NK-92 (cell line): ENCODE measurements around the gene GOLGA6L2.
"Not testable (repeated sequence)": the region's sequence is repeated elsewhere in the genome, so short reads cannot be mapped to it uniquely, and the experiment has no call there.

Source experiments
- DNase-seq: peaks from one replicate; lab custom pipeline; 2025; ENCODE audit not compliant: unreplicated experiment; lab: John Stamatoyannopoulos, UW

The GOLGA6L2 gene

DNA sequence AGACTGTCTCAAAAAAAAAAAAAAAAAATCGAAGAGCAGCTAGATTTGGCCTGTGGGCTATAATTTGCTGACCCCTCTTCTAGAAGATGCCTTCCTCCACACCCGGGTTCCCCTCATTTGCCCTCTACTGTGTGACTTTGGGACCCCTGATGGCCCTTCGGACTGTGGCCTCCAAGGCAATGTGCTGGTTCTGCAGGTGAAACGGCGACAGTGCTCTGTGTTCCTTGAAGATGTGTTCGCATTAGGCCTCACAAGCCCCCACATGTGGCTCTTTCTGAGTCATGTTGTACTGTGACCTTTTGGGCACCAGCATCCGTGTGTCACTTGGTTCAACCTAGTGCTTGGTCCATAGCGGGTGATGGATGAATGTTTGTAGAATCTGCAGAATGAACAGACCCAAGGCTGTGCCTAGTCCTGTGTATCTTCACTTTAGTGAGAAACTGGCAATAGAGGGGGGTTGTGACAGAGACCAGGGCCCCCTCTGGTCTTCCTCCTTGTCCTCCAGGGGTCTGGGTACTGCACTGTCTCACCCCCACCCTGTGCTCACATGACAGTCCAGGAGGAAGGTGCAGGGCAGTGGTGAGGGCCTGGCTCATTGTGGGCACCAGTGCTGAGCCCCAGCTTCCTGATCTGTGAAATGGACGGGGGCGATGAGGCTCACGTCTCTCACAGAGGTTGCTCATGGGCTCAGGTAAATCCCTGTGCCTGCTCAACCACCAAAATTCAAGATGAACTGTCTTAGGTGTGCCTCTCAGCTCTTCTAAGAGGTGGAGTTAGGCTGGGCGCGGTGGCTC, 22.7 kb downstream of the GOLGA6L2 start:
- no peak for DNase-seq

DNA sequence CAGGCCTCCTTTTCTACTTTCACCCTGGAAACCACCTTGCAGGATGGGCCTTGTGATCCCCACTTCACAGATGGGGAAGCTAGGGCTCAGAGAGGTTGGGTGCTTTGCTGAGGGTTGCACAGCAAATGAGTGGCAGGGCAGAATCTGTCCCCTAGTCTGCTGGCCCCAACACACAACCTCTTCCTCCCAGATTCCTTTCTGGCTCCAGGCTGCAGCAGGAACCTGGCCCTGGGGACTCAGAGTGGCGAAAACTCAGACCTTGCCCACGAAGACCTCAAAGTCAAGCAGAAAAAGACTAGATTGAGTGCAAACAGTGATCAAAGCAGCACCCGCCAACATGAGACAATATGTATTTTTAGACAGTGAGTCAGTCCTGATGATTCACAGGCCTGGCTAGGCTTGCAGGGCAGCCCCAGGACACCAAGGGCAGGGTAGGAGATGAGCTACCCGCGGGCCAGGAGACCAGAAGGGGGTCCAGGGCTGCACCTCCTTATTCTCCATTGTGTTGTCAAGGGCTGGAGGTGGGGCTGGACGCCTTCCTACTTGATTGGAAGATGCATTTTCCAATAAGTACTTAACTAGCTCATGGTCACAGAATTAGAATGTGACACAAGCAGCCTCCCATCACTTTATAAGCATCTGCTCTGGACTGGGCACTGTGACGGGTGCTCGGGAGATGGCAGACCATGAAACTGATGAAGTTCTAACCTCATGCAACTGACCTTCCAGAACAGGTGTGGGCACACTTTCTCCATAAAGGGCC, 23.9 kb downstream of the GOLGA6L2 start:
- DNase-seq: no peak

DNA sequence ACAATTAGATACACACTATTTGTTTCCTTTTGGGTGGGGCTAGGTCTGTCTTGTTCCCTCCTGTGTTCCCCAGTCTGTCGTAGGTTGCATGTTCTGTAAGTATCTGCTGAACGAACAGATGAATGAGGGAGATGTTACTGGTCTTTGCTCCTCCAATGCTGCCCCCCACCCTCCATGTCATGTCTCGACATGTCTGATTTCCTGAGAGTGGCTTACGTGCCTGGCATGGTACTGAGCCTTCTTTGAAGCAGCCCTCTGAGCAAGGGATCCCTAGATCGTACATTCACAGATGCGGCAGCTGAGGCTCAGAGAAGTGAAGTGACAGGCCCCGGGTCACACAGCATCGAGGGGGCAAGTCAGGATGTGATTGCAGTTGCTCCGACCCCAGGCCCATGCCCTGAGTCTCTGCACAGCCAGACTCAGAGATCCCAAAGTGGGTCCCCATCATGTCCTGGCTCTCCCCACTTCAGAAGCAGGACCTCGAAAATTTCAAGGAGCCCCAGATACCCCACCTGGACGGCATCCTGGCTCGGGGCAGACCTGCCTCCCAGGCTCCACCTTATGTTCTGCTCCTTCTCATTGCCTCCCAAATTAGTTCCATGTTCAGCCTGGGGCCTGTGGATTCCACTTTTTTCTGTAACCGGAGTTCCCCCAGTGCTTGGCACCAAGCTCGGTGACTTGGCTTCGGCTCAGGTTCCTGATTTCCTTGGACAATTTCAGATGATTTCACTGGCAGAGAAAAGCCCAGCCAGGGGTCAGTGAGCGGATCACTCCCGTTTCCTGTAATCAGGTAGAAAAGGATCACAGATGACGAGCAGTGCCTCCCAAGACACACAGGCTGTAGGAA, 24.7 kb downstream of the GOLGA6L2 start:
- no peak for DNase-seq

DNA sequence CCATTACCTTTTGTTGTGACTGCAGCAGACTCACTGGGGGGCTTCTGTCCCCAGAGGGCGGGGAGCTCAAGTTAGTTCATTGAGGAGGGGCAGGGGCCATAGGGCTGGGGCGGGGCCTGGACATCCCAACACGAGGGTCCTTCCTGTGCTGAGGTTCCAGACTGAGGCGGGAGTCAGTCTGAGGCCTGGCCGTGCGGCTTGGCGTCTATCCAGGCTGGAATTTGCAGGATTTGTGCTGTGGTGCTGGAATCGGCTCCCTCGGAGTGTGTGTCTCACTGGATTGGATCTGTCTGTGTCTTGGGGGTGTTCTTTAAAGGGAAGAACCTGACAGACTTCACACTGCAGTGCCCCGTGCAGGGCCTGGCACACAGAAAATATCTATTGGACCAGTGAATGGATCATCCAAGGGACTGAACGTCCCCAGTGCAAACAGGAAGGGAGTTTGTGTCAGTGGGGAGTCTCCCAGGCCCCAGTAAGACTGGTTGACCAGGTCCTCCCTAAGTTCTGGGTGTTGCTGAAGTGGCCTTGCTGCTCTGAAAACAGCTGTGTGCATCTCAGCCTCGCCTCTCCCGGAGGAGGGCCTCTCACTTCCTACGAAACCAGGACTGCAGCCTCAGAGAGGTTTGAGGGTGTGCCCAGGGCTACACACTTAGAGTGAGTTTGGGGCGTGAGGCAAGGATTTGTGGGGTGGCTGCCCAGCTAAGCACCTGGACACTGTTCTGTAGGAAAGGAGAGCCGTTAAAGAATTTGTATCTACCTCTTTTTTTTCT, 26.1 kb downstream of the GOLGA6L2 start:
- no peak for DNase-seq

DNA sequence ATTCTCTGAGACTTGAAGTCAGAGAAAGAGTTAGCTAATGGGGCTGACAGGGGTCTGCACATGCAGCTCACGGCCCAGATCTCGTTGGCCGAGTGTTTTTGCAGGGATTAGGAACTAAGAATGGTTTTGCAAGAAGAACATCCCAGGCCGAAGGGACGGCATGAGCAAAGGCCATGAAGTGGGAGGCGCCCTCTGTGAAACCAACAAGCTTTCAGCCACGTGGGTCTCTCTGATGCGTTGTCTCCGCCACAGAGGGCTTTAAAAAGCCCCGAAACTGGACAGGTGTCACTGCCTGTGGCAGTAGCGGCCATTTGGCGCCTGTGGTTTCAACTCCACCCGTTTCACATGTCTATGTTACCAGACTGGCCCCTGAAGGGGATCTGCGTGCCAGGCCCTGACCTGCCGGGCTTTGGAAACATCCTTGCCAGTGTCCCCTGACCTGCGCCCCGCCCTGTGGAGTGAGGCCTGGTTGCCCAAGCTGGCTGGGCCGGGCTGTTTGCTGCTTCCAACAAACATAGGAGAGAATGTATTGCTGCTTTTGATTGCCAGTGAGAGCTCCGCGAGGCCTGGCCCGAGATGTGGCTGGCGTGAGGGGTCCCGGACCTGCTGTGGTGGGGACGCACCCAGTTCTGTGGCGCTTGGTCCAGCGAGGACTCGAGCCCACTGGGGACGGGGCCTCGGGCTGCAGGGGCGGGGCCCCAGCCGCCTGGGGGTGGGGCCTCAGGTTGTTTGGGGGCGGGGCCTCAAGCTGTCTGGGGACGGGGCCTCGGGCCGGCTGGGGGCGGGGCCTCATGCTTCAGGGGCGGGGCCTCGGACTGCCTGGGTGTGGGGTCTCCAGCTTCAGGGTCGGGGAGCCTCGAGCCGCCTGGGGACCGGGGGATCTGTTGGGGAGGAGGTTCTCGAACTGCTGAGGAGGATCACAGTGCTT, 30.4 kb downstream of the GOLGA6L2 start:
- DNase-seq: no peak

DNA sequence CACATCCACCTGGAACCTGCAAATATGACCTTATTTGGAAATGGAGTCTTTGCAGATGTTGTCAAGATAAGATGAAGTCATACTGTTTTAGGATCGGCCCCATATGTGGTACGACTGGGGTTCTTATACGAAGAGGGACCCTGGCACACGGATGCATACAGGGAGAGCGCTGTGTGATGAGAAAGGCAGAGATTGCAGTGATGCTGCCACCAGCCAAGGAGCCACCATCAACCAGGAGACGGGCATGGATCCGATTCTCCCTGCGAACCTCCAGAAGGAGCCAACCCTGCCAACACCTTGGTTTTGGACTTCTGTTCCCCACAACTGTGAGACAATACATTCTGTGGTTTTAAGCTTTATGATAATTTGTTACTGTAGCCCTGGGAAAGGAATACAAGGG, 31.2 kb downstream of the GOLGA6L2 start:
- DNase-seq: not testable (repeated sequence)

DNA sequence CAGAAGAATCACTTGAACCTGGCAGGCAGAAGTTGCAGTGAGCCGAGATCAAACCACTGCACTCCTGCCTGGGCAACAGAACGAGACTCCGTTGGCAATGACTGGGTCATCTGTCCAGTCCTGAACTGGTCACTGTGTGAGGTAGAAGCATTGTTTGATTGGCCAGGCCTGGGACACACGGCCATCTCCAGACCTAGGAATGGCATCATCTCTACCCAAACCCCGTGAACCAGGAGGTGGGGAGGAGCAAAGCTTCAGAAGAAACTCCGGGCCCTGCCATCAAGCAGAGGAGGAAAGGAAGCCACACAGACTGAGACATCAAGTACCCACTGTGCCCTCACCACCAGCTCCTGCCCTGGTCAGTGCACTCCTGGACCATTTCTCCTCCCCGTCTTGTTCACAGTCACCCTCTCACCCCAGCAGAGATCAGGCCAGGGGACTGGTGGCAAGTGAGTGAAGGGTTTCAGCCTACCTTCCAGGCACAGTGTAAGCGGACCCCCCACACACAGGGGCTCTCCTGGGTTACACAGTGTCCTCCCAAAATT, 31.6 kb downstream of the GOLGA6L2 start:
- DNase-seq: no peak

DNA sequence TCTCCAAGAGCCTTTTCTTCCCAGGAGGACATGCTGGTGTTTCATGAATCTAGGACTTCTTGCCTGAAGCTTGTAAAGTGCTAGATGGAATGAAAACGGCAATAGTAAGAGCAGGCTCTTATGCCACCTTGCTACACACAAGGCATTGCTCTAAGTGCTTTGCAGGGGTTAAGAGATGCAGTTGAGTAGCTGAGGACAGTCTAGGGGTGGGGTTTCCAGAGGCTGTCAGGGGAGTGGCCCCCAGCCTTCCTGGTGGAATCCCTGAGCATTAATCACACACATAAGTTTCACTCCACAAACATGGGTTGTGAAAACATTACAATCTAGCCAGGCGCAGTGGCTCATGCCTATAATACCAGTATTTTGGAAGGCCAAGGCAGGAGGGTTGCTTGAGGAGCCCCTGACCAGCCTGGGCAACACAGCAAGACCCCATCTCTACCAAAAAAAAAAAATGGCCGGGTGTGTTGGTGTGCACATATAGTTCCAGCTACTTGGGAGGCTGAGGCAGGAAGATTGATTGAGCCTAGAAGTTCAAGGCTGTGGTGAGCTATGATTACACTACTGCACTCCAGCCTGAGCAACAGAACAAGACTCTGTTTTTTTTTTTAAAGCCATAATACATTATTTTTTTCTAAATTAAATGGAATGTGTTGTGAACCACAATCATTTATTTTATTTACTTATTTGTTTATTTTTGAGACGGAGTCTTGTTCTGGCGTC, 34.0 kb downstream of the GOLGA6L2 start:
- not testable (repeated sequence) for DNase-seq

DNA sequence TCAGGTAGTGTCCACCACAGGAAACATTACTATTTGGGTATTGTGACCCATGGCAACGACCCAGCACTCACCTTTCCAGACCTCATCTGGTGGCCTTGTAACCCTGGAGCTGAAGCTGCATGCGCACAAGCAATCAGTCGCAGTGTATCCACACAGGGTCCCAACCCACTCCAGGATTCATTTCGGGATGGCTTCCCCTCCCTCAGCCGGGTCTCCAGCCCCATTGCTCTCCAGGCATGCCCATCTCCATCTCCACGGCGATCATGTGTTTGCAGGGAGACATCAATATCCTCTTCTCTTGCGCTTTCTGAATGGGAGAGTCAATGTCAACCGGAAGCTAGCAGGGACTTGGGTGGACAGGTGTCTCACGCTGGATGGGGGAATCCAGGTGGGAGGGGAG, 35.2 kb downstream of the GOLGA6L2 start:
- no peak for DNase-seq

DNA sequence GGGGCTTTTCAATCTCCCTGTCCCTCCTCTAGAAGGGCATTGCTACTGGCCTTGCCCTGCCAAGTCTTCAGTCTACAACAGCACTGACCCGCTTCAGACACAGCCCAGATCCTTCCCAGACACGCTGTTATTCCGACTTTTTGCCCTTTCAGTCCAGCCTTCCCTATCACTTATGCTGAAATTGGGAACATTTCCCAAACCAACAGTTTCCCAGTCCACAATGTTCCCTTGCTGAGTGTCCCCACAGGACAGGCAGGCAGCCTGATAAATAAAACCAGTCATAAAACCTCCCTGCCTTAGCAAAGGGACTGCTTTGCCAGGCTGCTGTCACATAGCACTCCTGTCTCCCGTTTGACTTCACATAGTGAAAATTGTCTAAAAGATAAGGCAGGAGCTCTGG, 43.5 kb downstream of the GOLGA6L2 start:
- no peak for DNase-seq

DNA sequence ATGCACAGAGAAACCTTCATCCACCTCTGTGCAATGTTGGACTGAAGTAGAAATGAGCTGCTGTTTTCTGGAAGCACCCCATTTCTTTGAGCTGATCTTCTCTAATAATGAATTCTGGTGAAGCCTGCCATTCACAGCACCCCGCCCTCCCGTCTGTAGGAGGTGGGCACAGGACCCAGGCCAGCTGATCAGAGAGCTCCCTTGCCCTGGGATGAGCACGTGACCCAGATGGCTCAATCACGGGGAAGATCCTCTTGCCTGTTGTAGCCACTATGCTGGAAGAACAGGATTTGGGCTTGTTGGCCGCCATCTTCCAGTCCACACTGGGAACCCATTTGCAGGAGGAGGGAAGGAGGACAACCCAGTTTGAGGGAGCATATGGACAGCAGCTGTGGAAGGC, 44.5 kb downstream of the GOLGA6L2 start:
- DNase-seq: no peak

DNA sequence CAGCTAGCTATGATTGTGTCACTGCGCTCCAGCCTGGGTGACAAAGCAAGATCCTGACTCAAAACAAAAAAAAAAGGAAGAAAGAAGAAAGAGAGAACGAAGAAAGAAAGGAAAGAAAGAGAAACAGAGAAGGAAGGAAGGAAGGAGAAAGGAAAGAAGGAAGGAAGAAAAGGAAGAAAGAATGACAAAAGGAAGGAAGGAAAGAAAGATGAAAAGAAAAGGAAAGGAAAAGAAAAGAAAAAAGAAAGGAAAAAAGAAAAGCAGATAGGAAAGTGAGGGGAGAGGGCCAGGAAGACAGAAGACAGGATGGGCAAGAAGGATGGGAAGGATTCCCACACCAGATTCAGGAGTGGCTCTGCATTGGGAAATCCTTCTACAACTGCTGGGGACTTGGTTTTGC, 44.9 kb downstream of the GOLGA6L2 start:
- DNase-seq: no peak

DNA sequence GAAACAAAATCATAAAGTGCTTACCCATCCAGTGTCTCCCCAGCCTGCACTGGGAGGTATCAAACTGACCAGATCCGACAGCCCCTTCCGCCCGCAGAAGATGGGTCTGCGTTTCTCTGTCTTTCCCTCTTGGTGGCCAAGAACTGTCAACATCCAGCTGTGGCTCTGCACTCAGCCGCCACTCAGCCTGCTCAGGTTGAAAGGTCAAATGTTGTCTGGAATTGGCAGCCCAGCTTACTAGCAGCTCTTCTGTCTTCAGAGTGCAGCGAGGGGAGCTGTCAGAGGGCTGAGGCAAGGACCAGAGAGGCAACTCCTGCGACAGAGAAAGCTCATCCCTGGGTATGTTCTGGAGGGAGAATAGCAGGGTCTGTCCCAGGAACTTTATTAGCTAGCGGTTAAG, 45.4 kb downstream of the GOLGA6L2 start:
- DNase-seq: no peak

DNA sequence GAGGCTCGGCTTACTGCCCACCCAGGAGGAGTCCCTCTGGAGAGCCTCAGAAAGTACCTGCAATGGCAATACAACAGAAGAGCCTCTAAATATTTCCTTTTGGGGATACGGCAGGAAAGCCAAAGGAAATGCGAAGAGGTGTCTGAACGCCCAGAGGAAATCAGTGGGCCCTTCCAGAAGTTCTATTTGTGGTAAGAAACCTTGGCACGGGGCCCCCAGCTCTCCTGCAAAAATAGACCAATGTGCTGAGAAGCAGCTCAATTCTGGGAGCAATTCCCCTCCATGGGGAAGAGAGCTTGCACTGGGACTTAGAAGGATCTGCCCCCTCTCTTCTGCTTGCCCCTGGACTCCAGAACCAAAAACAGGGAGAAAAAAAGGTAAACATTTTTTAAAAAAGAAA, 47.8 kb downstream of the GOLGA6L2 start:
- DNase-seq: not testable (repeated sequence)

DNA sequence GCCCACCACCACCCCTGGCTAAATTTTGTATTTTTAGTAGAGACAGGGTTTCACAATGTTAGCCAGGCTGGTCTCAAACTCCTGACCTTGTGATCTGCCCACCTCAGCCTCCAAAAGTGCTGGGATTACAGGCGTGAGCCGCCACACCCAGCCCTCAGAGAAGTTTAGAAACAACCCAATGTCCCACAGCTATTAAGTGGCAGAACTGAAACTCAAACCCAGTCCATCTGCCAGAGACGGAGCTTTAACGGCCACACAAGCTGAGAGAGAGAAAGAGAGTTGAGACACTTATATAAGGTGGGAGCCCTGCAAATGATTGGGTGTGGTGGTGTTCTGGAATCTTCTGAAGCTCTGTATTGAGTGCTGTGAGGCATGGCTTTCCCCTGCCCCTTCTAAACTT, 48.7 kb downstream of the GOLGA6L2 start:
- not testable (repeated sequence) for DNase-seq

DNA sequence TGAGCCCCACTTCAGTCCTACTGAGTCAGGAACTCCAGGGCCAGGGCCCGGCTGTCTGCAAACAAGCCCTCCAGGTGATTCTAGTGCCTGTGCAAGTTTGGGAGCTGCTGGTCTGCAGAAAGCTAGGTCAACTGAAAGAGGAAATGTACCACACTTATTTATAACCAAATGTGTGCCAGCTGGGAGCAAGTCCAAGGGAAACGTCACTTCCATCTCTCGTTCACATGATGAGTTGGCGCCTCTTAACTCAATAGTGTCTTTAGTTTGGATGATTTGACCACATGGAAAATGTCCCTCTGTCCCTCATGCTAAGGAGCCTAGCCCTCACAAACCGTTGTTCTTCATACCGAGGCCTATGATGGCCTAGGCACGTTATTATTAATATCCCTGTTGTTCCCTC, 49.3 kb downstream of the GOLGA6L2 start:
- no peak for DNase-seq

DNA sequence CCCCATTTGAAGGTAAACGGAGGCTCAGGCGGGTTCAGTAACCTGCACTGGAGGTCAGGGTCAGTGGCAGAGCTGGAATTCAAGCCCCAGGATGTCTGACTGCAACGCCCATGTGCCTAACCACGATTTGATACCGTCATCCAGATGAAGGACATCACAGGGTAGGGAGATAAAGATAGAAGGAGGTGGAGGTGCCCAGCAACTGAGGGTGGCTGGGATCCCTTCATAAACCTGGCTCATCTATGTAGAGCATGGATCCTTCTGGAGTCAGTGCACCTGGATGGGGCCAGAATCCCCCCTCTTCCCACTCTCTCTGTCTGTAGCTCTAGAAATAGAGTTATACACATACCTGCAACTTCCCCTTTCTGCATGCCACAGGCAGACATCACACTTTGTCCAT, 51.2 kb downstream of the GOLGA6L2 start:
- no peak for DNase-seq

DNA sequence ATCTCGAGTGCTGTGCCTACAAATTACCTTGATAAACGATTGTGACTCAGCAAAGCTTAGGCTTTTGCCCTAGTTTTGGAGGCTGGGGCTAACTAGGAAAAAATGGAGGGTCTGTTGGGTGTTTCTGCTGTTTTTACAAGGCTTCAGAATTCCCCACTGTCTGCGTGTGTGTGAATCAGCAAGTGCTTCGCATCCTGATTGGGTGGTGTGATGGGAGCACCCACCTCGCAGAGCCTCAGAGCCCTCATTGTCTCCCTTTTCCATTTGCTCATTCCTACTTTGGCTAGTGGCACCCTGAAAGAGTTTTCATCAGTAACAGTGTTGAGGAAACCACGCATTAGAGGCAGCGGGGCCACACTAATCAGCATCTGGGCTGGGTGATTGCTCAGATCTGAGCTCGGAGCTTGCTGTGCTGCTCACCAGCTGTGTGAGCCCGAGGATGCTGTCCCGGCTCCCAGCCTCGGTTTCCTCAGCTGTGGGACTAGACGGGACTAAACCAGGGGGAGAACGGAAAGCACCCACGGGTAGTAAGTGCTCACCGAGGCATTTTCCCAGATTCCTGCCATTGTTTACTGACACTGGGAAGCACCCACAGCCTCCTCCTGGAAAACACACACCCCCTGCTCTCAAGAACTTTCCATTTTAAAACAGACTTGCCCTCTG, 51.9 kb downstream of the GOLGA6L2 start:
- DNase-seq: no peak
